Astrocyte of the spinal cord (primary cell): ENCODE data around the gene OR10H1.
A peak's percentile ranks its signal among the peaks of the same experiment; 100 is the strongest.
"Not testable (repeated sequence)": the region's sequence is repeated elsewhere in the genome, so short reads cannot be mapped to it uniquely, and the experiment has no call there.

Experiments used
- DNase-seq: peaks from one replicate; pipeline ENCODE4 v3.0.0; 2011; ENCODE audit warnings: low read depth, low spot score
- H3K4me3 ChIP-seq: 2 replicates; pipeline ENCODE4 v1.5.1; 2011; ENCODE audit warnings: low read depth, mild to moderate bottlenecking, low read length, moderate library complexity
- in situ Hi-C: cut with HindIII; loops from 2 replicates; pipeline ENCODE4 v1.10.0; 2017; ENCODE audit warnings: low sequenced_read_pairs
- TF ChIP-seq, protein P1 (sequence below): IDR thresholded peaks from 2 replicates; pipeline ENCODE4 v1.5.1; 2012; ENCODE audit warnings: low read depth, mild to moderate bottlenecking, low read length, inconsistent platforms

Gene OR10H1

DNA sequence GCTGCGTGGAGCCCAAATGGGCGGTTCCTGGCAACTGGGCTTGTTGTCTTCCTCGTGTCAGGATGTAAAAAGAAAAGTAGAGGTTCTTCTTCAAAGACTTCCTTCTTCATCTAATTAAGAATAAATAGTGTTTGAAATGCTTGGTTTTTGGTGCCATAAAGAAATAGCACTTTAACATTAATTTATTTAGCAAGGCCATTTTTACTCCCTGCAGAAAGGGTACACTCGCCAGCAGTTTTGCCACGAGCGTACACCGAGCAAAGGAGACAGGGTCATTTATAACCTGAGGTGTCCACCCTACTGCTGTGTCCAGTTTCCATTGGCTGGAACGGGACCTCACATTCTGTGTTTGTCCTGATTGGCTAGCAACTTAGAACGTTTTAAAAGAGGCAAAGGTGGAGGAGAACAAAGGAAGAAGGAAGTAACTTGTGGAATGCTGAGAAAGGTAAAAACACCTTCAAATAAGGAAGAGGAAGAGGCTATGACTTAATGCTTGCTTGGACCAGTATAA is 21.8 kb upstream of the OR10H1 start:
- in situ Hi-C loops: no loop called here
- TF ChIP-seq, protein P1, sequence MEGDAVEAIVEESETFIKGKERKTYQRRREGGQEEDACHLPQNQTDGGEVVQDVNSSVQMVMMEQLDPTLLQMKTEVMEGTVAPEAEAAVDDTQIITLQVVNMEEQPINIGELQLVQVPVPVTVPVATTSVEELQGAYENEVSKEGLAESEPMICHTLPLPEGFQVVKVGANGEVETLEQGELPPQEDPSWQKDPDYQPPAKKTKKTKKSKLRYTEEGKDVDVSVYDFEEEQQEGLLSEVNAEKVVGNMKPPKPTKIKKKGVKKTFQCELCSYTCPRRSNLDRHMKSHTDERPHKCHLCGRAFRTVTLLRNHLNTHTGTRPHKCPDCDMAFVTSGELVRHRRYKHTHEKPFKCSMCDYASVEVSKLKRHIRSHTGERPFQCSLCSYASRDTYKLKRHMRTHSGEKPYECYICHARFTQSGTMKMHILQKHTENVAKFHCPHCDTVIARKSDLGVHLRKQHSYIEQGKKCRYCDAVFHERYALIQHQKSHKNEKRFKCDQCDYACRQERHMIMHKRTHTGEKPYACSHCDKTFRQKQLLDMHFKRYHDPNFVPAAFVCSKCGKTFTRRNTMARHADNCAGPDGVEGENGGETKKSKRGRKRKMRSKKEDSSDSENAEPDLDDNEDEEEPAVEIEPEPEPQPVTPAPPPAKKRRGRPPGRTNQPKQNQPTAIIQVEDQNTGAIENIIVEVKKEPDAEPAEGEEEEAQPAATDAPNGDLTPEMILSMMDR: no peak
- peak overlapping the region; percentile 71 for H3K4me3 ChIP-seq
- no peak for DNase-seq

DNA sequence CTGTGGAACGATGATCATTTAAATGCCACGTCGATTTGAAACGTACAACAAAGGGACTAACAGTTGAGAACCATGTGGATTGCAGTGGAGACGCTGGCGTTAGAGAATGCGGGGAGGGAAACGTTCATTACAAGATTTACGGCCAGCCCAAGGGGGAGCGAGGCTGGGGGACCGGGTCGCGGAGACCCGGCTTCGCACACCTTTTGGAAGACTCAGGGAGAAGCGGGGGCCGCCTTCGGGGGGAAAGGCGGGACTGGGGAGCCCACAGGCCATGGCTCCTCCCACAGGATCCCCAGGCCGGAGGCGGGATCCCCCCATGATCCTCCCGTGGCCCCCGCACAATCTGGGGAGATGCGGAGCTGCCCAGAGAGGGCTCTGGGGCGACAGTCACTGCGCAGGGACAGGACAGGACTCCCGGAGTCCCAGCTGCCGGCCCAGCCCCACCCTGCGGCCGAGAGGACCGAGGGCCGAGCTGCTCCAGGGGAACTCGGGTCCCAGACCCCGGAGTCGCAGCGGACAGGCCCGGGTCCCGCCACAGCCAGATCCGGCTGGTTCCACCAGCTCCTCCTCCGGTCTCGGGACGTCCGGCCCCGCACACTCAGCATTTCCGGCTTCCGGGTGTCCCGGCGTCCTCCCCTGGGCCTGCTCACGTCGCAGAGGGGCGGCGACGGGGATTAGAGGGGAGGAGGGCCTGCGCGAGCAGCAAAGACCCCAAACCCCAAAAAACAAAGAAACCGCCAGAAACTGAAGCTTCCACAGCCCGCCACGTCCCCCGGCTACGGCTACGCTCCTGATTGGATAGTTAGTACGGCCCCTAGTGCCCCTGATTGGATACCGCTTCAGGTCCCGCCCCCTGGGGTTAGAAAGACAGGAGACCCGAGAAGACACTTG is 21.1 kb upstream of the OR10H1 start:
- peak overlapping the region; percentile 71 for H3K4me3 ChIP-seq
- peak; percentile 91 for DNase-seq
- TF ChIP-seq, protein P1: no peak
- in situ Hi-C loops: no loop called here

DNA sequence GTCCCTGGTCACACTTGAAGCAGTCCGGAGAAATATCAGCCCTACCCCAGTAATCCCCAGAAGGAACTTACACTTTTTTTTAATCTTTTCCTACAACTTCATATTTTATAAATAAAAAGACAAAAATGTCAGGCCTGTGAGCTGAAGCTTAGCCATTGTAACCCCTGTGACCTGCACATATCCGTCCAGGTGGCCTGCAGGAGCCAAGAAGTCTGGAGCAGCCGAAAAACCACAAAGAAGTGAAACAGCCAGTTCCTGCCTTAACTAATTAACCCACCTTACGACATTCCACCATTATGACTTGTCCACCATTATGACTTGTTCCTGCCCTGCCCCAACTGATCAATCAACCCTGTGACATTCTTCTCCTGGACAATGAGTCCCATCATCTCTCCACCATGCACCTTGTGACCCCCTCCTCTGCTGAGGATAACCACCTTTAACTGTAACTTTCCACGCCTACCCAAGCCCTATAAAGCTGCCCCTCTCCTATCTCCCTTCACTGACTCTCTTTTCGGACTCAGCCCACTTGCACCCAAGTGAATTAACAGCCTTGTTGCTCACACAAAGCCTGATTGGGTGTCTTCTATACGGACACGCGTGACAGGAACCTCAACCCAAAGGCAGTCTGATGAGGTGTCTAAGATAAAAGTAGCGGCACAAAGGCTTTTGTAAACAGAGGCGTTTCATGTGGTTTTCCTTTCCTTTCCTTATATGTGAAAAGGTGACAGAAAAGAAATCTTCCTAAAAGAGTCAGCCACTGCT is 20.3 kb upstream of the OR10H1 start:
- DNase-seq, in situ Hi-C loops: not testable (repeated sequence)
- H3K4me3 ChIP-seq: peak overlapping the region; percentile 71

DNA sequence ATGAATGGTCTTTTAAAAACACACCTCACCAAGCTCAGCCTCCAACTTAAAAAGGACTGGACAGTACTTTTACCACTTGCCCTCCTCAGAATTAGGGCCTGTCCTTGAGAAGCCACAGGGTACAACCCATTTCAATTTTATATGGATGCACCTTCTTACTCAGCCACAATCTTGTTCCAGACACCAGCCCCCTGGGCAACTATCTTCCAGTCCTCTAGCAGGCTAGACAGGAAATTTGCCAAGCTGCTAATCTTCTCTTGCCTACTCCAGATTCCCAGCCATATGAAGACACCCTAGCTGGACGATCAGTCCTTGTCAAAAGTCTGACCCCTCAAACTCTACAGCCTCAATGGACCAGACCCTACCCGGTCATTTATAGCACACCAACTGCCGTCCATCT is 18.8 kb upstream of the OR10H1 start:
- DNase-seq, in situ Hi-C loops, H3K4me3 ChIP-seq: not testable (repeated sequence)

DNA sequence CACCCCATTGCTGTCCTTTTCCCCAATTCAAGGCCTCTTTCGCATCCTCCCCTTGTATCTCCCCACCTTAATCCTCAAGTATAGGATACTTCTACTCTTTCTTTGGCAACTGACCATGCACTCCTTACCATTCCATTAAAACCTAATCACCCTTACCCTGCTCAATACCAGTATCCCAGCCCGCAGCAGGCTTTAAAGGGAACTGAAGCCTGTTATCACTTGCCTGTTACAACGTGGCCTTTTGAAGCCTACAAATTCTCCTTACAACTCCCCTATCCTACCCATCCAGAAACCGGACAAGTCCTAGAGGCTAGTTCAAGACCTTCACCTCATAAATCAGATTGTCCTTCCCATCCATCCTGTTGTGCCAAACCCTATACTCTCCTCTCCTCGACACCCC is 16.2 kb upstream of the OR10H1 start:
- DNase-seq: no peak
- TF ChIP-seq, protein P1: no peak
- in situ Hi-C loops: no loop called here
- no peak overlapping the region for H3K4me3 ChIP-seq

DNA sequence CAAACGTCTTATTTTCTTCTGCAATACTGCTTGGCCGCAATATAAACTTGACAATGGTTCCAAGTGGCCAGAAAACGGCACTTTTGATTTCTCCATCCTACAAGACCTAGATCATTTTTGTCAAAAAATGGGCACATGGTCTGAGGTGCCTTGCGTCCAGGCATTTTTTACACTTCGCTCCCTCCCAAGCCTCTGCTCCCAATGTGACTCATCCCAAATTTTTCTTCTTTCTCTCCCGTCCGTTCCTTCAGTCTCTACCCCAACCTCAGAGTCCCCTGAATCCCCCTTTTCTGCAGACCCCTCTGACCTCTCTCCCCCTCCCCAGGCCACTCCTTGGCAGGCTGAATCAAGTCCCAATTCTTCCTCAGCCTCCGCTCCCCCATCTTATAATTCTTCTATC is 14.3 kb upstream of the OR10H1 start:
- H3K4me3 ChIP-seq: no peak overlapping the region
- TF ChIP-seq, protein P1: no peak
- DNase-seq: no peak
- in situ Hi-C loops: no loop called here

DNA sequence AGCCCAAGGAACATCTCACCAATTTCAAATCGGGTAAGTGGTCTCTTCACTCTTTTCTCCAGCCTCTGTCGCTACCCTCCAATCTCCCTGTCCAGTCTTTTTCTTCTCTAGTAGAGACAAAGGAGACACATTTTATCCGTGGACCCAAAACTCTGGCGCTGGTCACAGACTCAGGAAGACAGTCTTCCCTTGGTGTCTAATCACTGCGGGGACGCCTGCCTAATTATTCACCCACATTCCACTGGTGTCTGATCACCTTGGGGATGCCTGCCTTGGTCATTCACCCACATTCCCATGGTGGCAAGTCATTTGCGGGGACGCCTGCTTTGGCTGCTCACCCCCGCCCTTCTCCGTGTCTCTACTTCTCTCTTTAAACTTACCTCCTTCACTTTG is 13.8 kb upstream of the OR10H1 start:
- TF ChIP-seq, protein P1: no peak
- in situ Hi-C loops: no loop called here
- no peak overlapping the region for H3K4me3 ChIP-seq
- DNase-seq: no peak

DNA sequence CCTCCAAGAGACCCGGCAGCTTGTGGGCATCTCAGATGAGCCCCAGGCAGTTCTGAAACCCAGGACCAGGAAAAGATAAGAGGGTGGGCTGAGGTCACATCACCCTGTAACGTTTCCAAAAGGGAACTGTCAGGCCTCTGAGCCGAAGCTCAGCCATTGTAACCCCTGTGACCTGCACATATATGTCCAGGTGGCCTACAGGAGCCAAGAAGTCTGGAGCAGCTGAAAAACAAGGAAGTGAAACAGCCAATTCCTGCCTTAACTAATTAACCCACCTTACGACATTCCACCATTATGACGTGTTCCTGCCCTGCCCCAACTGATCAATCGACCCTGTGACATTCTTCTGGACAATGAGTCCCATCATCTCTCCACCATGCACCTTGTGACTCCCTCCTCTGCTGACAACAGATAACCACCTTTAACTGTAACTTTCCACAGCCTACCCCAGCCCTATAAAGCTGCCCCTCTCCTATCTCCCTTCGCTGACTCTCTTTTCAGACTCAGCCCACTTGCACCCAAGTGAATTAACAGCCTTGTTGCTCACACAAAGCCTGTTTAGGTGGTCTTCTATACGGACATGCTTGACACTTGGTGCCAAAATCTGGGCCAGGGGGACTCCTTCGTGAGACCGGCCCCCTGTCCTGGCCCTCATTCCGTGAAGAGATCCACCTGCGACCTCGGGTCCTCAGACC is 13.3 kb upstream of the OR10H1 start:
- in situ Hi-C loops, H3K4me3 ChIP-seq, DNase-seq: not testable (repeated sequence)
